AG09319 (cell line): ENCODE results near the gene EXOC3.

Source experiments
- DNase-seq: peaks from one replicate; pipeline ENCODE4 v3.0.0-alpha.2; 2010; ENCODE audit warnings: low read depth; ENCODE audit errors: extremely low read depth
- TF ChIP-seq, protein P1 (sequence below): IDR thresholded peaks from 2 replicates; pipeline ENCODE4 v1.5.1; 2011; ENCODE audit warnings: low read depth, mild to moderate bottlenecking, inconsistent platforms, low read length, moderate library complexity

EXOC3 gene

DNA sequence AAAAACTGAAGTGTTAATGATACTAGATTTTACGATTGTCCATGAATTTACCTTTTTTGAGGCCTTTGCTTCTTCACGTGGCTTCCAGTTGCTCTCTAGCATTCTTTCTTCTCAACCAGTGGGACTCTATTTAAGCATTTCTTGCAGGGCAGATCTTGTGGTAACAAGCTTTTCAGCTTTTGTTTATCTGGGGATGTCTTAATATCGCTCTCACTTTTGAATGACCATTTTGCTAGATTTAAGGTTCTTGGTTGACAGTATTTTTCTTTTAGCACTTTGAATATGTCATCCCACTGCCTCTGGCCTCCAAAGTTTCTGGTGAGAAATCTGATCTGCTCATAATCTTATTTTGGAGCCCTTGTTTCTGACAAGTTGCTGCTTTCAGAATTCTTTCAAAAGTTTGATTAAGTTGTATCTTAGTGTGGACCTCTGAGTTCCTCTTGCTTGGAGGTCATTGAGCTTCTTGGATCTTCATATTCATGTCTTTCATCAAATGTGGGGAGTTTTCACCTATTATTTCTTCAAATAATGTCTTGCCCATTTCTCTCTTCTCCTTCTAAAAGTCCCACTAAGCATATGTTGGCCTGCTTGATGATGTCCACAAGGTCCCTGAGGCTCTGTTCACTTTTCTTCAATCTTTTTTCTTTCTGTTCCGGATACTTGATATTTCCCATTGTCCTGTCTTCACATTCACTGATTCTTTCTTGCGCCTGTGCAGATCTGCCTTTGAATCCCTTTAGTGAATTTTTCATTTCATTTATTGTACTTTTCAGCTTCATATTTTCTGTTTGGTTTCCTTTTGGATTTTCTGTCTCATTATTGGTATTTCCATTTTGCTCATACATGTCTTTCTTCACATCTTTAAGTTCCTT lies 8.8 kb downstream of the EXOC3 start:
- TF ChIP-seq, protein P1, sequence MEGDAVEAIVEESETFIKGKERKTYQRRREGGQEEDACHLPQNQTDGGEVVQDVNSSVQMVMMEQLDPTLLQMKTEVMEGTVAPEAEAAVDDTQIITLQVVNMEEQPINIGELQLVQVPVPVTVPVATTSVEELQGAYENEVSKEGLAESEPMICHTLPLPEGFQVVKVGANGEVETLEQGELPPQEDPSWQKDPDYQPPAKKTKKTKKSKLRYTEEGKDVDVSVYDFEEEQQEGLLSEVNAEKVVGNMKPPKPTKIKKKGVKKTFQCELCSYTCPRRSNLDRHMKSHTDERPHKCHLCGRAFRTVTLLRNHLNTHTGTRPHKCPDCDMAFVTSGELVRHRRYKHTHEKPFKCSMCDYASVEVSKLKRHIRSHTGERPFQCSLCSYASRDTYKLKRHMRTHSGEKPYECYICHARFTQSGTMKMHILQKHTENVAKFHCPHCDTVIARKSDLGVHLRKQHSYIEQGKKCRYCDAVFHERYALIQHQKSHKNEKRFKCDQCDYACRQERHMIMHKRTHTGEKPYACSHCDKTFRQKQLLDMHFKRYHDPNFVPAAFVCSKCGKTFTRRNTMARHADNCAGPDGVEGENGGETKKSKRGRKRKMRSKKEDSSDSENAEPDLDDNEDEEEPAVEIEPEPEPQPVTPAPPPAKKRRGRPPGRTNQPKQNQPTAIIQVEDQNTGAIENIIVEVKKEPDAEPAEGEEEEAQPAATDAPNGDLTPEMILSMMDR: no peak
- DNase-seq: no peak

DNA sequence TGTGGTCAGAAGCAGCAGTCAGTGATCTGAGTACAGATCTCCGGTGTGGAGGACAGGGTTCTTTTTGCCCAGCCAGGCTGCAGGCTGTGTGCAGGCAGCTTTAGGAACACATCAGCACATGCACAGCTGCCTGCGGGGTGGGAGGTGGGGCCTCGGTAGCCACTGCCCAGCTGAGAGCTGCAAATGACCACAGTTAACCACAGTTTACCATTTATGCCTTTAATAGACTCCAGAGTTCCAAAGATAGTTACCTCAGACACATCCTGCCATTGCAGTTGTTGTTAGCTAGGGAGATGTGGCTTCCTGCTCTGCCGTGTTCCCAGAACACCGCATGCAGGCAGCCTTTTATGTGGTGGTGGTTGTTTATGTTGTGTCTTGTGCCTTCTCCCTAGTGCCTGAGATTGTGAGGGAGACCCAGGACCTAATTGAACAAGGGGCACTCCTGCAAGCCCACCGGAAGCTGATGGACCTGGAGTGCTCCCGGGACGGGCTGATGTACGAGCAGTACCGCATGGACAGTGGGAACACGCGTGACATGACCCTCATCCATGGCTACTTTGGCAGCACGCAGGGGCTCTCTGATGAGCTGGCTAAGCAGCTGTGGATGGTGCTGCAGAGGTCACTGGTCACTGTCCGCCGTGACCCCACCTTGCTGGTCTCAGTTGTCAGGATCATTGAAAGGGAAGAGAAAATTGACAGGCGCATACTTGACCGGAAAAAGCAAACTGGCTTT lies 10.2 kb downstream of the EXOC3 start:
- TF ChIP-seq, protein P1: no peak
- no peak for DNase-seq

DNA sequence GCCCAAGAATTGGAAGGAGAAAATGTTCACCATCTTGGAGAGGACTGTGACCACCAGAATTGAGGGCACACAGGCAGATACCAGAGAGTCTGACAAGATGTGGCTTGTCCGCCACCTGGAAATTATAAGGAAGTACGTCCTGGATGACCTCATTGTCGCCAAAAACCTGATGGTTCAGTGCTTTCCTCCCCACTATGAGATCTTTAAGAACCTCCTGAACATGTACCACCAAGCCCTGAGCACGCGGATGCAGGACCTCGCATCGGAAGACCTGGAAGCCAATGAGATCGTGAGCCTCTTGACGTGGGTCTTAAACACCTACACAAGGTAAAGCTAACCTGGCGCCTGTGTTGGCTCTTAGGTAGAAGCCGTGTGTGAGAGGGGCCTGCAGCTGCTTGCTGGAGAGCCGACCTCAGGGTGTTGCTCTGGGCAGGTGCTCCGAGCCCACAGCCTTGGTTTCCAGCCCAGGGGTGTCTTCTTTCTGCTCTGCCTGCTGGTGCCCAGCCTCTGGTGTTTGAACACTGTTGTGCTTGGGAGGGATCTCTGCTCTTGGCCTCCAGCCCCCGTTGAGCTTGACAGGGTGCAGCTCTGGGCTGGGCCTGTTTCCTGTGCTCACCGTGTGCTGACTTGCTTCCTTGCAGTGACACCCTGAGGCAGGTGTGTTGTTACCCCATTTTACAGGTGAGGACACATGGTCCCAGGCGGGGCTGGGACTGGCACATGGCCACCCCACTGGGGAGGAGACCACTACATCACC lies 10.9 kb downstream of the EXOC3 start:
- TF ChIP-seq, protein P1: no peak
- DNase-seq: no peak

DNA sequence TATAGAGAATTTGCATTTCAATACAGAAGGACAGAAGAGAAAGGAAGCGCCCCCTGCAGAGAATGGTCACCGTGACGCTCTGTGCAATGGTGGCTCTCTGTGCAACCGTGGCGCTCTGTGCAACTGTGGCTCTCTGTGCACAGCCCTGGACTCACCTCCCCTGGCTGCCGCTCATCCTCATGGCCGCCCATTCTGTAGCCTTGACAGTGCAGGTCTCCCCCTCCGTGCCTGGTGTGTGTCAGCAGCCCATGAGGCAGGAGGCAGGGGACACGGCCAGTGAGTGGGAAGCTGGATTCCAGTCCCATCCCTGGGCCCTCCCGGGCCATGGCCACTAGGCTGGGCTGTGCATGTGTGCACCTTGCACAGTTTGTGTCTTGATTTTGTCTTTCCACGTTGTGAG lies 12.0 kb downstream of the EXOC3 start:
- TF ChIP-seq, protein P1: no peak
- no peak for DNase-seq

DNA sequence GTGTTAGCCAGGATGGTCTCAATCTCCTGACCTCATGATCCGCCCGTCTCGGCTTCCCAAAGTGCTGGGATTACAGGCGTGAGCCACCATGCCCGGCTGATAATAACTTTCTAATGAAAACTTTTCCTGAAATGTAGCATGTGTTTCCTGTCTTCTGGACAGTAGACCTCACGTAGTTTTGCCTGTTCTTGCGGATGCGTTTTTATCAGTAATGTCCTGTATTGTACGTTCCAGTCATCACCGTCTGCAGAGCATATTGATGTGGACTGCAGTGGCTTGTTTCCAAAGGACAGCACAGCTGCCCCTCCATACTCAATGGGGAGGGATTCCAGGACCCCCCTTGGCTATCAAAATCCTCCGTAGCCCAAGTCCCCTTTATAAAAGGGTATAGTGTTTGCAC lies 12.8 kb downstream of the EXOC3 start:
- TF ChIP-seq, protein P1: no peak
- DNase-seq: no peak

DNA sequence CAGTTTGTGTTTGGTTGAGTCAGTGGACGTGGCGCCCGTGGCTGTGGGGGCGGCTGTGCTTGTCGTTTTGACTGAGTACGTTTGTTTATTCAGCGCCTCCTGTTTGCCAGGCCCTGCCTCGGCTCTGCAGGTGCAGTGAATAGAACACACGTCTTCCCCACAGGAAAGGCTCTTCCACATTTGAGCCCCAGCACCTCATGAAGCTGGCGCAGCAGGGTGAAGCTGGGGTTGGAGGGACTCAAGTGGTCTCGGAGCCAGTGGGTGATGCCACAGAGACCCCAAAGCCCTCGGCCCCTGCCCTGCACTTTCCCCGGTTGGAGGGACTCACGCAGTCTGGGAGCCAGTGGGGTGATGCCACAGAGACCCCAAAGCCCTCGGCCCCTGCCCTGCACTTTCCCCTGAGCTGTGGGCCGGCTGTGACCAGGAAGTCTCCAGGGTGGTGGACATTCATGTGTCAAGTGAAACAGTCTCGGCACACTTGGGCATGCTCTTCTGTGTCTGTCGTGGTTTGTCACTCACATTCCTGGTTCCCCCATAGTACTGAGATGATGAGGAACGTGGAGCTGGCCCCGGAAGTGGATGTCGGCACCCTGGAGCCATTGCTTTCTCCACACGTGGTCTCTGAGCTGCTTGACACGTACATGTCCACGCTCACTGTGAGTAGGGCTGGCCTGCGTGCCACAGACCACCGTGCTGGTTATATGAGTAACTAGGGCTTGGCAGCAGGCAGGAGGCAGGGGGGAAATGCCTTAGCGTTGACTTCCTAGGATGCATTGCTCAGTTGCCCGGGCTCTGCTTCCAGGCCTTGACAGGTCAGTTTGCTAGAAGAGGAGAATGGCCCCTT lies 13.6 kb downstream of the EXOC3 start:
- no peak for DNase-seq
- TF ChIP-seq, protein P1: no peak
